Skeletal muscle cell (primary cell): ENCODE data around the gene PCDH19.
A peak's percentile ranks its signal among the peaks of the same experiment; 100 is the strongest.

Experiments
- DNase-seq: peaks from one replicate; pipeline ENCODE4 v3.0.0-alpha.2; 2010; ENCODE audit warnings: low read depth
- H3K4me3 ChIP-seq: 2 replicates; pipeline ENCODE4 v1.5.1; 2011; ENCODE audit warnings: low read depth, mild to moderate bottlenecking, control low read depth, low read length, moderate library complexity

PCDH19 gene

DNA sequence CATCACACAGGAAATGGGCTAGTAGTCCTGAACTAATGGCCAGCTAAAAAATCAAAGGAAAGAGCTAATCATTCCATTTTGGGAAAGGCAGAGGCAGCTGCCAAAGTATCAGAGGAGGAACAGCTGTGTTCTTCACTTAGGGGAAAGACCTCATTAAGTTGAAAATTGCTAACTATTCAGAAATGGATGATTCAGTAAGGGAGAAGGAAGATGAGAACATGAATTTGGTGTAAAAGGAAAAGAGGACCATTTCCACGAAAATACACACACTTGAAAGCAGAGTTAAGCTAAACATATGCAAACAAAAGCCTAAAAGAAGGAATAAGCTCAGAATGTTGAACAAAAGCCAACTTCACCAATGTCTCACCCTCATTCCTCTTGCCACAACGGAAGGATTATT lies 90.4 kb downstream of the PCDH19 start:
- no peak for DNase-seq
- H3K4me3 ChIP-seq, result no peak overlapping the region

DNA sequence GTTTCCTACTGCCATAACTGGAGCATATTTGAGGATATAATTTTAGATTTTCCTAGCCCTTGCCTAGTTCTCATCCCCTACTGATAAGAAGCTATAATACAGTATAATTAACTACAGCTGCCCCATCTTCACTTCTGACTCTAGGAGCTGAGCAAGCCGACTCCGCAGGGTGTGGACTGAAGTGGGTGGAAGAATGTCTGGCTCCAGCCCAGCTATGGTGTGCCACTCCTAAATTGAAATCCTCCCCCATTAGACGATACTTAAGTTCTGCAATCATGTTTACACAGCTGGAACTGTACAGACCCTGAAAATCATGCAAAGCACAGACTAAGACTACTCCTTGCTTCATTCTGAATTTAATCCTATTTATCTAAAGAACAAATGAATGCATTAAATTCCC lies 93.1 kb downstream of the PCDH19 start:
- no peak overlapping the region for H3K4me3 ChIP-seq
- peak; percentile 17 for DNase-seq

GRCh38 chrX:100315566-100315965 lies 94.5 kb downstream of the PCDH19 start:
- no peak for DNase-seq
- H3K4me3 ChIP-seq, result no peak overlapping the region

DNA sequence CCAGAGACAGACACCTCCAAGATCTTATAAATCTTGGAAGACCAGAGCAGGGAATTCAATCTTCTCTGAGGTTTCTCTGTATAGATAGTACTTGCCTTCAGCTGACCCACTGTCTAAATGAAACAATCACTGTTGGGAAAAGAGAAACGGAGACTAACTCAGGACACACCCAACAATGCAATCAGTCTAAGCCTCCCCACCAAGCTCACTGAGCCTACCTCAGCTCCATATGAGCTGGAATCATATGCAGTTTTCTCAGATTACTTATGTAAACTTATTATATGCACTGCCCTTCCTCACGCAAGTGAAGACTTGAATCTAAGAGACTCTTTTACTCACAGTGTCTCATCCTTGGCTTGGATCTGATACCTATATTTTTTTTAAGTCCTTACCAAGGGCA lies 110.5 kb downstream of the PCDH19 start:
- H3K4me3 ChIP-seq, result no peak overlapping the region
- no peak for DNase-seq

DNA sequence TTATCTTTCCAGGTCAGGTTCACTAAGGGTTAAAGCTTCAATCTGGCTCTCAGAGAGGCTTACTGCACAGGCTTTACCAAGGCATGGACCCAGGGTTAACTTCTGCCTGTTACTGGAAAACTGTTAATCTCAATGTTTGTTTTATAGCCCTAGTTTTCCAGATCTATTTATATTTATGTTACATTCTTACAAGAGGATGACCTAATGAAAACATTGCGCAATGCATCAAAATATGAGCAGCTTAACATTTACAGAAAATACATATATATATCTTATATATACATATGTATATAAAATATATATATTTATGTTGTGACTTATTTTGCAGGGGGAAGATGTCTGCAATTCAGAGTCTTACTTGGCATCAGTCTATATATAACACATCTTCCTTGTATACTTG lies 112.3 kb downstream of the PCDH19 start:
- no peak for DNase-seq
- H3K4me3 ChIP-seq, result no peak overlapping the region

DNA sequence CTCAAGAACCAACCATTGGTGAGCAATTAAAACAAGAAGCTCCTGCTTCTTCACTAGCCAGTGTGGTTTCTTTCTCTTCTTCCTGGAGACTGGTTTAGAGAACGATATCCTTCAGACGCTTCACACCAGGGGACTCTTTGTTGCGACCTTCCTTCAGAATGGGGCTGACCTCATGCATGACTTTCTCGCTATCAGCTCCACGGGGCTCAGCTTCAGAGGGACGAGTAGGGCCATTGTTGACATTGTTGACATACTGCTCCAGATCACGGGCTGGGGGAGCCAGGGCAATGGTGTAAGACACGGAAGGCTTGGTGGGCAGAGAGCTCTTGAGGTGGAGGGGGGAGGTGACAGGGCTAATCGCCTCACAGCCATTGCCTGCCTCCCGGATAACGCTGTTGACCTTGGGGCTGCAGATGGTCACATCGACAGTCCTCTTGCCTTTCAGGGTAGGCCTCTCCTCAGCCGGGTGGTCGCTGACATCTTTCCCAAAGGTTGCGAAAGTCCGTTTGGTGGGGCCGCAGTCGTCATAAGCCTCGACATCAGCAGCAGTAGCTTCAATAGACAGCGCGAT lies 113.8 kb downstream of the PCDH19 start:
- no peak overlapping the region for H3K4me3 ChIP-seq
- no peak for DNase-seq

- DNase-seq, result no peak
- no peak overlapping the region for H3K4me3 ChIP-seq
These were observed 115.1 kb downstream of the PCDH19 start for GRCh38 chrX:100294965-100295364.

GRCh38 chrX:100289066-100289558 lies 121.0 kb downstream of the PCDH19 start:
- DNase-seq, result no peak
- H3K4me3 ChIP-seq, result no peak overlapping the region

- H3K4me3 ChIP-seq, result no peak overlapping the region
- DNase-seq, result no peak
These were observed 132.8 kb downstream of the PCDH19 start for GRCh38 chrX:100277231-100277630.

GRCh38 chrX:100274916-100275315 lies 135.2 kb downstream of the PCDH19 start:
- H3K4me3 ChIP-seq, result no peak overlapping the region
- DNase-seq, result no peak

GRCh38 chrX:100265179-100265578 lies 144.9 kb downstream of the PCDH19 start:
- DNase-seq, result no peak
- H3K4me3 ChIP-seq, result no peak overlapping the region

- no peak overlapping the region for H3K4me3 ChIP-seq
- DNase-seq, result no peak
These were observed 145.9 kb downstream of the PCDH19 start for GRCh38 chrX:100264200-100264599.

- H3K4me3 ChIP-seq, result no peak overlapping the region
- peak; percentile 4 for DNase-seq
These were observed 146.4 kb downstream of the PCDH19 start for GRCh38 chrX:100263650-100264049.

DNA sequence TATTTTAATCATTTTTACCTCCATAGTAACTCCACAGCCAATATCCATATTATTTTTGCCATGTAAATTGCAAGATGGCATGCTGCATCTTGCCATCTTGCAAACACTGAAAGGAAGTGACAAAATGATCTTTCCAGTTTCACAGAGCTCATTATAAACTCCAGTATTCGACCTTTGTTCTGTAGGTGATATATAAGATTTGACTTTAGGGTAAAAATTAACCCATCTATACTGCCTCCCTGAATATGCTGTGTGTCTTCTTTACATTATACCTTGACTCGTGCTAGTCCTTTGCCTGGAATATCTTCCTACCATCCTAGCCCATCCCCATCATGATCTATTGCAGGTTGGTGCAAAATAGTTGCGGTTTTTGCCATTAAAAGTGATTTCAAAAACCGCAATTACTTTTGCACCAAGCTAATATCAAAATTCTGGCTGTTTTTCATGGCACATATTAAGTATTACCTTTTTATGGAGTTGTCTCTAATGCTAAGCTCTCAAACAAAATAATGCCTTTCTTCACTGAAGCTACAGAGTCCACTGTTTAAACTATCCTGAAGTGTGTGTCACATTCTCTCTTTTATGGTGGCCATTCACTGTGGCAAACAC lies 161.1 kb downstream of the PCDH19 start:
- no peak overlapping the region for H3K4me3 ChIP-seq
- no peak for DNase-seq

DNA sequence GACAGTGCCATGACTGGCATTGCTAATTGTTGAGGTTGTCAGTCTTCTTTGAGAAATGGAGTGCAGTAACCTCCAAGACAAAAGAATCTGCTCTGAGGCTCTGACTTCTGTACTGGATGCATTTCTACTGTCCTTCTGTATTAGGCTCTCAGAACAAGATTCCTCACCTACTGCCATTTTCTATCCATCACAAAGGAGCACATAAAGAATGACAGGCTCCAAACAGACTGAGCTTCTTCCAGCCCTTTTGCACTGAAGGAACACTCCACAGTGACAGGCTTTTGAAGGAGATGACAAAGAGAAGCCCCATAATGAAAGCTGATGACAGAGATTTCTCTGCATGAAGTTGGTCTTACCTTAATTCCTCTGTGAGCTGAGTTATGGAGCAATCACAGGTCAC lies 162.2 kb downstream of the PCDH19 start:
- no peak overlapping the region for H3K4me3 ChIP-seq

DNA sequence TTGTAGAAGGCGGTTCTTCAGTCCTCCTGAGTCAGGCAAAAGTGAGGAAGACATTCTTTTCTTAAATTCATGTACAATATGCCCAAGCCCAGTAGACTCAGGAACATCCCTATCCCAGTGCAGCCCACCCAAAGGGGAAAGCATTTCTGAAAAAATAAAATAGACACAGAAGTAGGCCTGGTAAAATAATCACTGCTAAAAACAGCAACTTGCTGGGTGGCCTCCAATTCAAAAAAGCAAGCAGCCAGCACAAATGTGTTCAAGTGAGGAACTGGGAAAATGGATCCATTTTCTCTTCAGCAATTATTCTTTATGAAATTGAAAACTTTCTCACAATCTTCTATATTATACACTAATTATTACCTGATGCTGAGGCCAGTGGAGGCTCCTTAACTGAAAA lies 165.4 kb downstream of the PCDH19 start:
- DNase-seq, result no peak
- no peak overlapping the region for H3K4me3 ChIP-seq

More for the DNA sequence above, 162.2 kb downstream of the PCDH19 start:
- no peak for DNase-seq
